ENCODE data around the gene HYPK. TPM values are rescaled to one million over a fixed set of nuclear protein-coding genes. Genes with fewer than 3 reads are reported as not detected.
"Not testable (repeated sequence)": the region's sequence is repeated elsewhere in the genome, so short reads cannot be mapped to it uniquely, and the experiment has no call there.

The HYPK gene
- total RNA-seq, 2 experiments from 2014 or later: 16.1 to 53.6 TPM

- ChIA-PET POLR2A (interaction anchor here (0.6 to 9.7 kb wide), 9 partner anchors 9 to 891 kb away, joined by 3 to 150 read pairs (median 6); partner anchors contain the start of genes HYPK and SERINC4), CTCF (ENCODE audit: unreplicated experiment) (no interaction called here)
- Histone ChIP-seq H2AFZ (ENCODE audit: low read length) (no peak overlapping the region), H3K79me2 (ENCODE audit: insufficient read depth, low read depth, low read length) (peaks cover 94% of the 10 kb centered on the region), H3K4me2 (ENCODE audit: low read length) (peak overlapping the region; percentile 54), H3K9me2 (ENCODE audit: insufficient read depth, low read length) (no peaks in the 10 kb centered on the region), H3K9me3 (ENCODE audit: low read length) (no peaks in the 10 kb centered on the region; the same call in 1 of the 2 replicates), H3K36me3 (ENCODE audit: insufficient read depth, low read length) (peaks cover 56% of the 10 kb centered on the region), H3K27ac (ENCODE audit: low read depth, low read length, poor library complexity, severe bottlenecking) (peak overlapping the region; percentile 35), H4K20me1 (ENCODE audit: insufficient read depth, low read length) (peaks cover 9% of the 10 kb centered on the region; the same call in 1 of the 2 replicates), H3K4me3 (ENCODE audit: low read depth, low read length, poor library complexity, severe bottlenecking) (peak overlapping the region; percentile 55), H3K4me1 (ENCODE audit: insufficient read depth, low read length, poor library complexity, severe bottlenecking) (peaks cover 48% of the 10 kb centered on the region)
- TF ChIP-seq CTCF (conservative IDR thresholded peaks at IDR 0.05; ENCODE audit: low read length) (no peak), EZH2phosphoT487 (IDR thresholded peaks at IDR 0.05; ENCODE audit: borderline replicate concordance, low read depth, low read length) (no peak)
- intact Hi-C loops (cut with micrococcal nuclease; ENCODE audit: unreplicated experiment): no loop called here
- no TSS peak for BruUV-seq (replicated peaks)
- no peak for DNase-seq (ENCODE audit: low spot score)
Observed at GRCh38 chr15:43821505-43821904, 21.1 kb downstream of the HYPK start.

GRCh38 chr15:43824302-43825246 is 24.2 kb downstream of the HYPK start, which contains the start of gene MFAP1:
MFAP1 (minus strand) TSS chr15:43824690; CDS start chr15:43824569, 121 bp downstream.
- DNase-seq (ENCODE audit: low spot score): peak; percentile 99
- peaks cover 95% of the 10 kb centered on the region for H3K79me2 ChIP-seq (ENCODE audit: insufficient read depth, low read depth, low read length)
- peaks cover 43% of the 10 kb centered on the region for H3K4me1 ChIP-seq (ENCODE audit: insufficient read depth, low read length, poor library complexity, severe bottlenecking)

GRCh38 chr15:43825305-43825704 is 24.9 kb downstream of the HYPK start:
- H4K20me1 ChIP-seq (ENCODE audit: insufficient read depth, low read length); H3K9me3 ChIP-seq (ENCODE audit: low read length); intact Hi-C loops (cut with micrococcal nuclease; ENCODE audit: unreplicated experiment); H2AFZ ChIP-seq (ENCODE audit: low read length); H3K9me2 ChIP-seq (ENCODE audit: insufficient read depth, low read length); DNase-seq (ENCODE audit: low spot score); BruUV-seq (replicated peaks); CTCF ChIA-PET (ENCODE audit: unreplicated experiment): not testable (repeated sequence)
- Histone ChIP-seq H3K27ac (ENCODE audit: low read depth, low read length, poor library complexity, severe bottlenecking) (peak overlapping the region; percentile 86), H3K36me3 (ENCODE audit: insufficient read depth, low read length) (peaks cover 54% of the 10 kb centered on the region), H3K4me1 (ENCODE audit: insufficient read depth, low read length, poor library complexity, severe bottlenecking) (peaks cover 50% of the 10 kb centered on the region), H3K4me2 (ENCODE audit: low read length) (peak overlapping the region; percentile 64), H3K79me2 (ENCODE audit: insufficient read depth, low read depth, low read length) (peaks cover 95% of the 10 kb centered on the region), H3K4me3 (ENCODE audit: low read depth, low read length, poor library complexity, severe bottlenecking) (peak overlapping the region; percentile 94)
- POLR2A ChIA-PET: interaction anchor here (0.8 to 9.7 kb wide), 9 partner anchors 12 to 465 kb away, joined by 3 to 150 read pairs (median 5); partner anchors contain the start of genes ELL3 and SERF2

More at GRCh38 chr15:43824302-43825246, 24.2 kb downstream of the HYPK start, which contains the start of gene MFAP1:
- H2AFZ ChIP-seq (ENCODE audit: low read length): peak within 1 kb of the TSS; percentile 35; the same call in 1 of the 2 replicates
- intact Hi-C loops (cut with micrococcal nuclease; ENCODE audit: unreplicated experiment): loop anchor here (1.0 kb wide), 2 partner anchors 15 to 35 kb away; no protein-coding TSS in a partner anchor
- H4K20me1 ChIP-seq (ENCODE audit: insufficient read depth, low read length): peaks cover 9% of the 10 kb centered on the region; the same call in 1 of the 2 replicates
- POLR2A ChIA-PET: interaction anchor here (0.6 to 9.7 kb wide), 17 partner anchors 8 to 465 kb away, joined by 3 to 150 read pairs (median 4); partner anchors contain the start of genes ELL3, HYPK, SERF2 and SERINC4
- peak within 1 kb of the TSS; percentile 86 for H3K27ac ChIP-seq (ENCODE audit: low read depth, low read length, poor library complexity, severe bottlenecking)
- CTCF ChIA-PET (ENCODE audit: unreplicated experiment): interaction anchor here (1.0 kb wide), 1 partner anchor 16 kb away, joined by 3 read pairs; no protein-coding TSS in a partner anchor
- H3K36me3 ChIP-seq (ENCODE audit: insufficient read depth, low read length): peaks cover 54% of the 10 kb centered on the region
- no peaks in the 10 kb centered on the region for H3K9me2 ChIP-seq (ENCODE audit: insufficient read depth, low read length)
- no peaks in the 10 kb centered on the region; the same call in 1 of the 2 replicates for H3K9me3 ChIP-seq (ENCODE audit: low read length)
- TF ChIP-seq EZH2phosphoT487 (IDR thresholded peaks at IDR 0.05; ENCODE audit: borderline replicate concordance, low read depth, low read length): no peak
- TF ChIP-seq CTCF (conservative IDR thresholded peaks at IDR 0.05; ENCODE audit: low read length): no peak
- H3K4me3 ChIP-seq (ENCODE audit: low read depth, low read length, poor library complexity, severe bottlenecking): peak within 1 kb of the TSS; percentile 94
- H3K4me2 ChIP-seq (ENCODE audit: low read length): peak within 1 kb of the TSS; percentile 73
- BruUV-seq (replicated peaks): TSS peak; percentile 92

Data from OCI-LY7 (cell line).